Right atrium auricular region (tissue), 2 donors: ENCODE measurements around the gene PHACTR1. TPM values are rescaled to one million over a fixed set of nuclear protein-coding genes. Genes with fewer than 3 reads are reported as not detected.

Experiments used
- DNase-seq: peaks from one replicate; pipeline ENCODE4 v3.0.0-alpha.2; 2019; ENCODE audit warnings: low spot score
- H3K27ac ChIP-seq, 2 donors: fragments of 200-600 bp; sonication (generic); 1 replicate in 1 of 2; 2 replicates in 1 of 2; pipeline ENCODE4 v1.5.1; 2016 to 2019
- H3K27me3 ChIP-seq, 2 donors: fragments of 200-600 bp; sonication (generic); one replicate each; pipeline versions ENCODE4 v1.5.1 to v1.6.0; 2017 to 2019
- H3K36me3 ChIP-seq: fragments of 200-600 bp; sonication (generic); one replicate; pipeline ENCODE4 v1.5.1; 2016
- H3K4me1 ChIP-seq, 2 donors: fragments of 200-600 bp; sonication (generic); one replicate each; pipeline versions ENCODE4 v1.5.1 to v1.6.0; 2017 to 2019
- H3K4me3 ChIP-seq, 2 donors: fragments of 200-600 bp; sonication (generic); 1 replicate in 1 of 2; 2 replicates in 1 of 2; pipeline ENCODE4 v1.5.1; 2017 to 2019; ENCODE audit warnings: mild to moderate bottlenecking in 1 of 2, moderate library complexity in 1 of 2
- H3K9me3 ChIP-seq, 2 donors: fragments of 200-600 bp; sonication (generic); one replicate each; pipeline ENCODE4 v1.5.1; 2019
- CTCF ChIP-seq, 2 donors: fragments of 200-600 bp; sonication (generic); IDR thresholded peaks; one replicate each; pipeline ENCODE4 v1.5.1; 2019; ENCODE audit warnings: antibody characterized with exemption in 2 of 2
- total RNA-seq, 2 donors: library from RNA; depleted of rRNA; stranded (reverse); fragments of >200 nt; gene quantifications; one replicate each; pipeline ENCODE4 v1.1.0, GENCODE V29; 2016

PHACTR1 gene
- total RNA-seq, 2 donors from 2014 or later = 19.1 to 46.0 TPM

GRCh38 chr6:12832226-12832735 lies 115.7 kb downstream of the PHACTR1 start:
- Histone ChIP-seq H3K36me3 (no peaks in the 10 kb centered on the region), H3K27me3 (no peaks in the 10 kb centered on the region), H3K4me1 (no peaks in the 10 kb centered on the region), H3K9me3 (peaks cover 0 to 5% of the 10 kb centered on the region in 2 donors), H3K4me3 (no peak overlapping the region), H3K27ac (no peak overlapping the region)
- TF ChIP-seq CTCF (IDR thresholded peaks at IDR 0.05) = no peak
- no peak for DNase-seq

- H3K4me1 ChIP-seq = no peaks in the 10 kb centered on the region
- H3K27ac ChIP-seq = no peak overlapping the region
- no peaks in the 10 kb centered on the region for H3K27me3 ChIP-seq
- DNase-seq = no peak
- TF ChIP-seq CTCF (IDR thresholded peaks at IDR 0.05) = no peak
- H3K36me3 ChIP-seq = no peaks in the 10 kb centered on the region
- no peak overlapping the region for H3K4me3 ChIP-seq
- peaks cover 0 to 17% of the 10 kb centered on the region in 2 donors for H3K9me3 ChIP-seq
These were observed 119.4 kb downstream of the PHACTR1 start for GRCh38 chr6:12836009-12836408.

- no peak for DNase-seq
- TF ChIP-seq CTCF (IDR thresholded peaks at IDR 0.05) = no peak
- H3K4me3 ChIP-seq = no peak overlapping the region
- peaks cover 0 to 17% of the 10 kb centered on the region in 2 donors for H3K9me3 ChIP-seq
- no peaks in the 10 kb centered on the region for H3K36me3 ChIP-seq
- no peaks in the 10 kb centered on the region for H3K4me1 ChIP-seq
- no peaks in the 10 kb centered on the region for H3K27me3 ChIP-seq
- no peak overlapping the region for H3K27ac ChIP-seq
These were observed 125.1 kb downstream of the PHACTR1 start for GRCh38 chr6:12841619-12842018.

- DNase-seq = no peak
- no peaks in the 10 kb centered on the region for H3K4me1 ChIP-seq
- H3K4me3 ChIP-seq = no peak overlapping the region
- no peak for TF ChIP-seq CTCF (IDR thresholded peaks at IDR 0.05)
- no peaks in the 10 kb centered on the region for H3K36me3 ChIP-seq
- H3K9me3 ChIP-seq = peaks cover 0 to 14% of the 10 kb centered on the region in 2 donors
- H3K27me3 ChIP-seq = no peaks in the 10 kb centered on the region
- H3K27ac ChIP-seq = no peak overlapping the region
These were observed 125.5 kb downstream of the PHACTR1 start for GRCh38 chr6:12842114-12842513.

GRCh38 chr6:12842658-12843057 lies 126.1 kb downstream of the PHACTR1 start:
- no peak for TF ChIP-seq CTCF (IDR thresholded peaks at IDR 0.05)
- no peaks in the 10 kb centered on the region for H3K4me1 ChIP-seq

More at GRCh38 chr6:12842658-12843057, 126.1 kb downstream of the PHACTR1 start:
- Histone ChIP-seq H3K36me3 (no peaks in the 10 kb centered on the region), H3K27ac (no peak overlapping the region), H3K27me3 (no peaks in the 10 kb centered on the region), H3K4me3 (no peak overlapping the region), H3K9me3 (peaks cover 0 to 9% of the 10 kb centered on the region in 2 donors)
- no peak for DNase-seq
